Subcutaneous adipose tissue (tissue), 4 donors: ENCODE measurements around the gene BPIFB2. TPM values are rescaled to one million over a fixed set of nuclear protein-coding genes. Genes with fewer than 3 reads are reported as not detected.

Source experiments
- CTCF ChIP-seq: fragments of 450-650 bp; IDR thresholded peaks from one replicate; pipeline ENCODE4 v1.5.1; 2016; ENCODE audit warnings: low read depth, mild to moderate bottlenecking, control low read depth, antibody characterized with exemption, moderate library complexity
- total RNA-seq, 4 donors: library from RNA; depleted of rRNA; stranded (reverse); fragments of >200 nt; gene quantifications; one replicate each; pipeline ENCODE4 v1.1.0, GENCODE V29; 2016

BPIFB2 gene
- total RNA-seq, 4 donors from 2014 or later, result not detected

GRCh38 chr20:33015114-33015484 lies 7.6 kb downstream of the BPIFB2 start:
- TF ChIP-seq CTCF, result no peak

- no peak for TF ChIP-seq CTCF
These were observed 8.4 kb downstream of the BPIFB2 start for GRCh38 chr20:33015700-33016580.

GRCh38 chr20:33016581-33017109 lies 9.1 kb downstream of the BPIFB2 start:
- TF ChIP-seq CTCF, result no peak

- no peak for TF ChIP-seq CTCF
These were observed 10.0 kb downstream of the BPIFB2 start for GRCh38 chr20:33017542-33017941.

- TF ChIP-seq CTCF, result no peak
These were observed 10.8 kb downstream of the BPIFB2 start for GRCh38 chr20:33018169-33018931.

GRCh38 chr20:33019465-33020277 lies 12.2 kb downstream of the BPIFB2 start:
- no peak for TF ChIP-seq CTCF
